ENCODE results near the gene LRRN3. TPM values are rescaled to one million over a fixed set of nuclear protein-coding genes. Genes with fewer than 3 reads are reported as not detected.

Gene LRRN3
- total and polyA plus RNA-seq, 10 of the 15 experiments (the other 5 are each of a cell fraction or from before 2014, with no cell fraction given) = 0.02 to 0.24 (median 0.11) TPM; not detected in 3

DNA sequence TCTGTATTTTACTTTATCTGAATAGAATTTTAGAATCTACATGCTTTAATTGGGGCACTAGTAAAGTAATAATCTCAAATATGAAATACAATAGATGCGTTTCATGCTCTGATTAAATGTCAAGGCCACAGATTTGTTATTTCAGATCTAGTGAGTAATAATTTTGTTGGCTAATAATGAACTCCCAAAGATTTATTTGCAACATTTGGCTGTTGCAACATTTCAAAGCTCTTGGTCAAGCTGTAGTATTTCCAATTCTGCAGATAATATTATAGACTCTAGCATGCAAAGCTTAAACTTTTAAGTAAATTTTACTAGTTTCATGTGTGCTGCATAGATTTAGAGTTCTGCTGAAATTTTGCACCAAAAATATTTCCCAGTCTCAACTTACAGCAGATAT, 16.7 kb downstream of the LRRN3 start:
- in situ Hi-C loops (cut with MboI) (no loop called here), intact Hi-C loops (cut with micrococcal nuclease; ENCODE audit: unreplicated experiment) (loop anchor here (10.0 kb wide), 1 partner anchor 663 kb away; no protein-coding TSS in a partner anchor)
- no peaks in the 10 kb centered on the region for H4K20me1 ChIP-seq (ENCODE audit: control insufficient read depth, insufficient read depth)
- H3K9ac ChIP-seq (ENCODE audit: control insufficient read depth, insufficient read depth, low read length) = no peak overlapping the region
- H3K4me2 ChIP-seq (ENCODE audit: control insufficient read depth, insufficient read depth) = no peak overlapping the region
- WGBS (ENCODE audit: insufficient coverage, insufficient replicate concordance, low lambda C conversion rate, missing lambda C conversion rate) = 100% methylated on average over 1 of the region's 1 CpG
- no TSS peak for BruUV-seq (replicated peaks)
- RAD21 ChIA-PET (ENCODE audit: unreplicated experiment) = no interaction called here
- FAIRE-seq = no peak
- H3K27ac ChIP-seq (ENCODE audit: control insufficient read depth, insufficient read depth) = no peak overlapping the region
- H2AFZ ChIP-seq (ENCODE audit: control insufficient read depth, low read depth, low read length) = no peak overlapping the region
- CTCF ChIA-PET = interaction anchor here (3.1 kb wide), 1 partner anchor 9 kb away, joined by 12 read pairs; no protein-coding TSS in a partner anchor
- SMC1A ChIA-PET (ENCODE audit: uncharacterized antibody, unreplicated experiment) = interaction anchor here (2.5 to 2.7 kb wide), 2 partner anchors 8 to 30 kb away, joined by 8 to 12 read pairs; no protein-coding TSS in a partner anchor
- POLR2A ChIA-PET = interaction anchor here (1.4 kb wide), 1 partner anchor 143 kb away, joined by 3 read pairs; no protein-coding TSS in a partner anchor
- no peak for ATAC-seq
- H3K36me3 ChIP-seq (ENCODE audit: control insufficient read depth in 2 of 2, insufficient read depth in 2 of 2, low read length in 1 of 2) = no peaks in the 10 kb centered on the region
- TF ChIP-seq, protein P1, sequence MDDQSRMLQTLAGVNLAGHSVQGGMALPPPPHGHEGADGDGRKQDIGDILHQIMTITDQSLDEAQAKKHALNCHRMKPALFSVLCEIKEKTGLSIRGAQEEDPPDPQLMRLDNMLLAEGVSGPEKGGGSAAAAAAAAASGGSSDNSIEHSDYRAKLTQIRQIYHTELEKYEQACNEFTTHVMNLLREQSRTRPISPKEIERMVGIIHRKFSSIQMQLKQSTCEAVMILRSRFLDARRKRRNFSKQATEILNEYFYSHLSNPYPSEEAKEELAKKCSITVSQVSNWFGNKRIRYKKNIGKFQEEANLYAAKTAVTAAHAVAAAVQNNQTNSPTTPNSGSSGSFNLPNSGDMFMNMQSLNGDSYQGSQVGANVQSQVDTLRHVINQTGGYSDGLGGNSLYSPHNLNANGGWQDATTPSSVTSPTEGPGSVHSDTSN (IDR thresholded peaks at IDR 0.05; ENCODE audit: insufficient replicate concordance, low read depth, low read length) = no peak
- no peak for TF ChIP-seq HDGF (IDR thresholded peaks at IDR 0.05)
- TF ChIP-seq, protein P2, sequence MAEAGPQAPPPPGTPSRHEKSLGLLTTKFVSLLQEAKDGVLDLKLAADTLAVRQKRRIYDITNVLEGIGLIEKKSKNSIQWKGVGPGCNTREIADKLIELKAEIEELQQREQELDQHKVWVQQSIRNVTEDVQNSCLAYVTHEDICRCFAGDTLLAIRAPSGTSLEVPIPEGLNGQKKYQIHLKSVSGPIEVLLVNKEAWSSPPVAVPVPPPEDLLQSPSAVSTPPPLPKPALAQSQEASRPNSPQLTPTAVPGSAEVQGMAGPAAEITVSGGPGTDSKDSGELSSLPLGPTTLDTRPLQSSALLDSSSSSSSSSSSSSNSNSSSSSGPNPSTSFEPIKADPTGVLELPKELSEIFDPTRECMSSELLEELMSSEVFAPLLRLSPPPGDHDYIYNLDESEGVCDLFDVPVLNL (IDR thresholded peaks at IDR 0.05; ENCODE audit: low read depth, low read length) = no peak
- TF ChIP-seq, protein P3, sequence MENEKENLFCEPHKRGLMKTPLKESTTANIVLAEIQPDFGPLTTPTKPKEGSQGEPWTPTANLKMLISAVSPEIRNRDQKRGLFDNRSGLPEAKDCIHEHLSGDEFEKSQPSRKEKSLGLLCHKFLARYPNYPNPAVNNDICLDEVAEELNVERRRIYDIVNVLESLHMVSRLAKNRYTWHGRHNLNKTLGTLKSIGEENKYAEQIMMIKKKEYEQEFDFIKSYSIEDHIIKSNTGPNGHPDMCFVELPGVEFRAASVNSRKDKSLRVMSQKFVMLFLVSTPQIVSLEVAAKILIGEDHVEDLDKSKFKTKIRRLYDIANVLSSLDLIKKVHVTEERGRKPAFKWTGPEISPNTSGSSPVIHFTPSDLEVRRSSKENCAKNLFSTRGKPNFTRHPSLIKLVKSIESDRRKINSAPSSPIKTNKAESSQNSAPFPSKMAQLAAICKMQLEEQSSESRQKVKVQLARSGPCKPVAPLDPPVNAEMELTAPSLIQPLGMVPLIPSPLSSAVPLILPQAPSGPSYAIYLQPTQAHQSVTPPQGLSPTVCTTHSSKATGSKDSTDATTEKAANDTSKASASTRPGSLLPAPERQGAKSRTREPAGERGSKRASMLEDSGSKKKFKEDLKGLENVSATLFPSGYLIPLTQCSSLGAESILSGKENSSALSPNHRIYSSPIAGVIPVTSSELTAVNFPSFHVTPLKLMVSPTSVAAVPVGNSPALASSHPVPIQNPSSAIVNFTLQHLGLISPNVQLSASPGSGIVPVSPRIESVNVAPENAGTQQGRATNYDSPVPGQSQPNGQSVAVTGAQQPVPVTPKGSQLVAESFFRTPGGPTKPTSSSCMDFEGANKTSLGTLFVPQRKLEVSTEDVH (IDR thresholded peaks at IDR 0.05; ENCODE audit: low read depth, partially characterized antibody) = no peak
- TF ChIP-seq, protein P4, sequence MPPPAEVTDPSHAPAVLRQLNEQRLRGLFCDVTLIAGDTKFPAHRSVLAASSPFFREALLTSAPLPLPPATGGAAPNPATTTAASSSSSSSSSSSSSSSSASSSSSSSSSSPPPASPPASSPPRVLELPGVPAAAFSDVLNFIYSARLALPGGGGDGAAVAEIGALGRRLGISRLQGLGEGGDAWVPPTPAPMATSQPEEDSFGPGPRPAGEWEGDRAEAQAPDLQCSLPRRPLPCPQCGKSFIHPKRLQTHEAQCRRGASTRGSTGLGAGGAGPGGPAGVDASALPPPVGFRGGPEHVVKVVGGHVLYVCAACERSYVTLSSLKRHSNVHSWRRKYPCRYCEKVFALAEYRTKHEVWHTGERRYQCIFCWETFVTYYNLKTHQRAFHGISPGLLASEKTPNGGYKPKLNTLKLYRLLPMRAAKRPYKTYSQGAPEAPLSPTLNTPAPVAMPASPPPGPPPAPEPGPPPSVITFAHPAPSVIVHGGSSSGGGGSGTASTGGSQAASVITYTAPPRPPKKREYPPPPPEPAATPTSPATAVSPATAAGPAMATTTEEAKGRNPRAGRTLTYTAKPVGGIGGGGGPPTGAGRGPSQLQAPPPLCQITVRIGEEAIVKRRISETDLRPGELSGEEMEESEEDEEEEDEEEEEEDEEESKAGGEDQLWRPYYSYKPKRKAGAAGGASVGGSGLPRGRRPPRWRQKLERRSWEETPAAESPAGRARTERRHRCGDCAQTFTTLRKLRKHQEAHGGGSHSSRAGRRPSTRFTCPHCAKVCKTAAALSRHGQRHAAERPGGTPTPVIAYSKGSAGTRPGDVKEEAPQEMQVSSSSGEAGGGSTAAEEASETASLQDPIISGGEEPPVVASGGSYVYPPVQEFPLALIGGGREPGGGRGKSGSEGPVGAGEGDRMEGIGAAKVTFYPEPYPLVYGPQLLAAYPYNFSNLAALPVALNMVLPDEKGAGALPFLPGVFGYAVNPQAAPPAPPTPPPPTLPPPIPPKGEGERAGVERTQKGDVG (CRISPR knock-in tag; IDR thresholded peaks at IDR 0.05) = no peak
- H3K4me1 ChIP-seq (ENCODE audit: control insufficient read depth, insufficient read depth, low read length) = peaks cover 11% of the 10 kb centered on the region
- no peaks in the 10 kb centered on the region for H3K27me3 ChIP-seq (replicated peaks in 1 of 2; ENCODE audit: control insufficient read depth in 2 of 2, insufficient read depth in 2 of 2, low read length in 1 of 2)
- H3K9me3 ChIP-seq (replicated peaks; ENCODE audit: control insufficient read depth, insufficient read depth, low read length) = no peaks in the 10 kb centered on the region; the same call in 1 of the 3 replicates
- no peaks in the 10 kb centered on the region for H3K79me2 ChIP-seq (ENCODE audit: control insufficient read depth, insufficient read depth, low read length)
- no peak for DNase-seq (ENCODE audit: low read depth, low spot score)
- no peak overlapping the region for H3K4me3 ChIP-seq

All from GM12878 (cell line).